Neural crest cell (in vitro differentiated cells): ENCODE data around the gene ARMH4. TPM values are rescaled to one million over a fixed set of nuclear protein-coding genes. Genes with fewer than 3 reads are reported as not detected.
"Not testable (repeated sequence)": the region's sequence is repeated elsewhere in the genome, so short reads cannot be mapped to it uniquely, and the experiment has no call there.

Experiments used
- DNase-seq: peaks from one replicate; pipeline ENCODE4 v3.0.0; 2021; ENCODE audit warnings: low read depth, mixed read lengths, low spot score
- H3K27ac Mint-ChIP-seq: one replicate; pipeline ENCODE4 v1.8.0; 2021; ENCODE audit warnings: mild to moderate bottlenecking, mixed read lengths; ENCODE audit not compliant: unreplicated experiment
- H3K27me3 Mint-ChIP-seq: 2 replicates; pipeline ENCODE4 v1.8.0; 2021; ENCODE audit warnings: low read depth, mild to moderate bottlenecking, mixed read lengths
- H3K36me3 Mint-ChIP-seq: 2 replicates; pipeline ENCODE4 v1.8.0; 2021; ENCODE audit warnings: low read depth, mild to moderate bottlenecking, mixed read lengths
- H3K4me1 Mint-ChIP-seq: 2 replicates; pipeline ENCODE4 v1.8.0; 2021; ENCODE audit warnings: mixed read lengths
- H3K4me3 Mint-ChIP-seq: one replicate; pipeline ENCODE4 v1.8.0; 2021; ENCODE audit warnings: mild to moderate bottlenecking, mixed read lengths
- H3K9me3 Mint-ChIP-seq: 2 replicates; pipeline ENCODE4 v1.8.0; 2021; ENCODE audit warnings: mixed read lengths
- CTCF ChIP-seq: fragments of 200-600 bp; sonication (generic); conservative IDR thresholded peaks from 2 replicates; pipeline ENCODE4 v1.5.0; 2021; ENCODE audit warnings: antibody characterized with exemption, mild to moderate bottlenecking
- total RNA-seq: library from RNA; stranded (reverse); gene quantifications from 2 replicates; pipeline ENCODE4 v1.2.1, GENCODE V29; 2021

ARMH4 gene
- total RNA-seq, 1 donor from 2014 or later, result 36.2 TPM

- no peak overlapping the region for H3K4me3 Mint-ChIP-seq
- peaks cover 10% of the 10 kb centered on the region for H3K36me3 Mint-ChIP-seq
- peaks cover 5% of the 10 kb centered on the region for H3K4me1 Mint-ChIP-seq
- no peak for DNase-seq
- H3K9me3 Mint-ChIP-seq, result no peaks in the 10 kb centered on the region
- TF ChIP-seq CTCF, result no peak
- no peak overlapping the region for H3K27ac Mint-ChIP-seq
- H3K27me3 Mint-ChIP-seq, result no peaks in the 10 kb centered on the region
Observed at GRCh38 chr14:58131386-58131785, 20.6 kb downstream of the ARMH4 start.

- Mint-ChIP-seq H3K9me3 (peaks cover 10% of the 10 kb centered on the region), H3K27ac (no peak overlapping the region), H3K36me3 (peaks cover 20% of the 10 kb centered on the region), H3K27me3 (no peaks in the 10 kb centered on the region), H3K4me1 (peaks cover 5% of the 10 kb centered on the region), H3K4me3 (no peak overlapping the region)
- TF ChIP-seq CTCF, result no peak
- no peak for DNase-seq
Observed at GRCh38 chr14:58130116-58130782, 21.8 kb downstream of the ARMH4 start.

GRCh38 chr14:58129208-58129607 is 22.8 kb downstream of the ARMH4 start:
- no peaks in the 10 kb centered on the region for H3K27me3 Mint-ChIP-seq
- H3K4me3 Mint-ChIP-seq, result no peak overlapping the region
- H3K36me3 Mint-ChIP-seq, result peaks cover 25% of the 10 kb centered on the region
- TF ChIP-seq CTCF, result peak; percentile 43
- no peak for DNase-seq
- no peak overlapping the region for H3K27ac Mint-ChIP-seq
- H3K4me1 Mint-ChIP-seq, result peaks cover 5% of the 10 kb centered on the region
- H3K9me3 Mint-ChIP-seq, result peaks cover 10% of the 10 kb centered on the region

- Mint-ChIP-seq H3K9me3 (peaks cover 10% of the 10 kb centered on the region), H3K36me3 (peaks cover 25% of the 10 kb centered on the region)
Observed at GRCh38 chr14:58128416-58128815, 23.6 kb downstream of the ARMH4 start.

GRCh38 chr14:58122546-58122945 is 29.5 kb downstream of the ARMH4 start:
- not testable (repeated sequence) for H3K4me3 Mint-ChIP-seq, H3K4me1 Mint-ChIP-seq, H3K27me3 Mint-ChIP-seq, H3K27ac Mint-ChIP-seq, DNase-seq
- Mint-ChIP-seq H3K36me3 (peaks cover 23% of the 10 kb centered on the region), H3K9me3 (peaks cover 10% of the 10 kb centered on the region)

More at GRCh38 chr14:58128416-58128815, 23.6 kb downstream of the ARMH4 start:
- no peak for DNase-seq
- no peaks in the 10 kb centered on the region for H3K27me3 Mint-ChIP-seq
- peaks cover 5% of the 10 kb centered on the region for H3K4me1 Mint-ChIP-seq
- no peak for TF ChIP-seq CTCF
- H3K27ac Mint-ChIP-seq, result no peak overlapping the region
- H3K4me3 Mint-ChIP-seq, result no peak overlapping the region

- no peak for DNase-seq
- TF ChIP-seq CTCF, result no peak
- peaks cover 19% of the 10 kb centered on the region for H3K36me3 Mint-ChIP-seq
- no peak overlapping the region for H3K27ac Mint-ChIP-seq
- no peak overlapping the region for H3K4me3 Mint-ChIP-seq
- H3K9me3 Mint-ChIP-seq, result peaks cover 10% of the 10 kb centered on the region
- H3K27me3 Mint-ChIP-seq, result no peaks in the 10 kb centered on the region
- H3K4me1 Mint-ChIP-seq, result no peaks in the 10 kb centered on the region
Observed at GRCh38 chr14:58121530-58122186, 30.4 kb downstream of the ARMH4 start.
